ENCODE measurements around the gene NECAB3.

NECAB3 gene

GRCh38 chr20:33668466-33669155 lies 5.6 kb downstream of the NECAB3 start:
- Mint-ChIP-seq H3K27ac (no peak overlapping the region), H3K4me3 (peak overlapping the region; percentile 85 to 86), H3K27me3 (peaks cover 0 to 6% of the 10 kb centered on the region in 2 donors), H3K36me3 (peaks cover 0 to 3% of the 10 kb centered on the region in 2 donors), H3K9me3 (no peaks in the 10 kb centered on the region), H3K4me1 (peaks cover 30 to 45% of the 10 kb centered on the region in 2 donors)
- no peak for ATAC-seq (replicated peaks)
- DNase-seq: no peak

- H3K4me3 Mint-ChIP-seq: peak overlapping the region; percentile 85 to 86
- no peaks in the 10 kb centered on the region for H3K9me3 Mint-ChIP-seq
- peak; percentile 55 to 56 for ATAC-seq (replicated peaks)
- peaks cover 0 to 3% of the 10 kb centered on the region in 2 donors for H3K27me3 Mint-ChIP-seq
- H3K27ac Mint-ChIP-seq: peak overlapping the region; percentile 91
- peaks cover 0 to 3% of the 10 kb centered on the region in 2 donors for H3K36me3 Mint-ChIP-seq
- peak; percentile 76 for DNase-seq
- peaks cover 26 to 42% of the 10 kb centered on the region in 2 donors for H3K4me1 Mint-ChIP-seq
Observed at GRCh38 chr20:33667676-33668465, 6.4 kb downstream of the NECAB3 start.

GRCh38 chr20:33667245-33667675 lies 7.0 kb downstream of the NECAB3 start:
- peaks cover 0 to 3% of the 10 kb centered on the region in 2 donors for H3K36me3 Mint-ChIP-seq
- no peaks in the 10 kb centered on the region for H3K27me3 Mint-ChIP-seq
- H3K27ac Mint-ChIP-seq: peak overlapping the region; percentile 91
- DNase-seq (peak; percentile 49), ATAC-seq (replicated peaks) (peak; percentile 19 to 28)
- H3K4me3 Mint-ChIP-seq: peak overlapping the region; percentile 85 to 86
- no peaks in the 10 kb centered on the region for H3K9me3 Mint-ChIP-seq
- peaks cover 28 to 43% of the 10 kb centered on the region in 2 donors for H3K4me1 Mint-ChIP-seq

GRCh38 chr20:33666293-33667244 lies 7.7 kb downstream of the NECAB3 start, which contains the start of gene ACTL10:
ACTL10 (plus strand) TSS chr20:33666943; CDS start chr20:33667498, 555 bp downstream.
- Mint-ChIP-seq H3K36me3 (peaks cover 0 to 3% of the 10 kb centered on the region in 2 donors), H3K4me1 (peaks cover 30 to 43% of the 10 kb centered on the region in 2 donors), H3K27ac (peak within 1 kb of the TSS; percentile 91), H3K9me3 (no peaks in the 10 kb centered on the region), H3K27me3 (no peaks in the 10 kb centered on the region), H3K4me3 (peak within 1 kb of the TSS; percentile 85 to 86)
- peak; percentile 74 to 76 for ATAC-seq (replicated peaks)
- DNase-seq: peak; percentile 94

GRCh38 chr20:33664762-33665144 lies 9.5 kb downstream of the NECAB3 start:
- H3K4me3 Mint-ChIP-seq: peak overlapping the region; percentile 84 to 89
- no peaks in the 10 kb centered on the region for H3K27me3 Mint-ChIP-seq

GRCh38 chr20:33664085-33664761 lies 10.0 kb downstream of the NECAB3 start:
- Mint-ChIP-seq H3K36me3 (peaks cover under 1 to 2% of the 10 kb centered on the region in 2 donors), H3K4me1 (peaks cover 28 to 43% of the 10 kb centered on the region in 2 donors), H3K9me3 (no peaks in the 10 kb centered on the region), H3K4me3 (peak overlapping the region; percentile 84 to 89), H3K27me3 (no peaks in the 10 kb centered on the region), H3K27ac (peak overlapping the region; percentile 80)
- ATAC-seq (replicated peaks) (no peak), DNase-seq (no peak)

More at GRCh38 chr20:33664762-33665144, 9.5 kb downstream of the NECAB3 start:
- peaks cover 0 to 1% of the 10 kb centered on the region in 2 donors for H3K36me3 Mint-ChIP-seq
- ATAC-seq (replicated peaks) (no peak), DNase-seq (no peak)
- H3K27ac Mint-ChIP-seq: peak overlapping the region; percentile 80
- no peaks in the 10 kb centered on the region for H3K9me3 Mint-ChIP-seq
- H3K4me1 Mint-ChIP-seq: peaks cover 29 to 43% of the 10 kb centered on the region in 2 donors

GRCh38 chr20:33663161-33664084 lies 10.8 kb downstream of the NECAB3 start:
- Mint-ChIP-seq H3K36me3 (peaks cover 4 to 6% of the 10 kb centered on the region in 2 donors), H3K4me1 (peaks cover 28 to 41% of the 10 kb centered on the region in 2 donors), H3K4me3 (peak overlapping the region; percentile 84 to 89), H3K27me3 (no peaks in the 10 kb centered on the region), H3K9me3 (no peaks in the 10 kb centered on the region), H3K27ac (peak overlapping the region; percentile 81)
- DNase-seq (peak; percentile 77), ATAC-seq (replicated peaks) (peak; percentile 61 to 71)

GRCh38 chr20:33662172-33662571 lies 12.1 kb downstream of the NECAB3 start, which contains the start of gene C20orf144:
C20orf144 (plus strand) TSS chr20:33662327; CDS start chr20:33662346, 19 bp downstream.
- Mint-ChIP-seq H3K4me1 (peaks cover 23 to 34% of the 10 kb centered on the region in 2 donors), H3K36me3 (peaks cover 4 to 6% of the 10 kb centered on the region in 2 donors), H3K9me3 (no peaks in the 10 kb centered on the region), H3K27ac (peak within 1 kb of the TSS; percentile 81), H3K4me3 (peak within 1 kb of the TSS; percentile 84 to 89), H3K27me3 (no peaks in the 10 kb centered on the region)
- ATAC-seq (replicated peaks) (no peak), DNase-seq (no peak)

GRCh38 chr20:33660685-33661058 lies 13.6 kb downstream of the NECAB3 start:
- Mint-ChIP-seq H3K4me3 (no peak overlapping the region), H3K36me3 (peaks cover 4 to 5% of the 10 kb centered on the region in 2 donors), H3K27me3 (no peaks in the 10 kb centered on the region), H3K27ac (no peak overlapping the region), H3K4me1 (peaks cover 17 to 25% of the 10 kb centered on the region in 2 donors), H3K9me3 (no peaks in the 10 kb centered on the region)
- DNase-seq (no peak), ATAC-seq (replicated peaks) (no peak)

GRCh38 chr20:33660035-33660684 lies 14.1 kb downstream of the NECAB3 start:
- H3K9me3 Mint-ChIP-seq: no peaks in the 10 kb centered on the region
- DNase-seq (no peak), ATAC-seq (replicated peaks) (no peak)
- no peak overlapping the region for H3K27ac Mint-ChIP-seq
- no peaks in the 10 kb centered on the region for H3K27me3 Mint-ChIP-seq
- H3K4me3 Mint-ChIP-seq: no peak overlapping the region
- H3K36me3 Mint-ChIP-seq: peaks cover 4 to 5% of the 10 kb centered on the region in 2 donors
- H3K4me1 Mint-ChIP-seq: peaks cover 17 to 22% of the 10 kb centered on the region in 2 donors

- Mint-ChIP-seq H3K9me3 (no peaks in the 10 kb centered on the region), H3K27me3 (no peaks in the 10 kb centered on the region), H3K4me3 (no peak overlapping the region), H3K4me1 (peaks cover 12 to 16% of the 10 kb centered on the region in 2 donors), H3K27ac (no peak overlapping the region), H3K36me3 (peaks cover 4 to 5% of the 10 kb centered on the region in 2 donors)
- DNase-seq (no peak), ATAC-seq (replicated peaks) (no peak)
Observed at GRCh38 chr20:33659341-33660034, 14.7 kb downstream of the NECAB3 start.

Data from stimulated activated naive B cell treated with anti-CD40 and anti-IgM and Interleukin-4, amounts not matched to agents 10 μg/mL and 1 μg/mL and 100 μg/mL, for 72 hours (primary cell).